Measurements from ENCODE around the gene ZNF282.
"Not testable (repeated sequence)": the region's sequence is repeated elsewhere in the genome, so short reads cannot be mapped to it uniquely, and the experiment has no call there.

ZNF282 gene

DNA sequence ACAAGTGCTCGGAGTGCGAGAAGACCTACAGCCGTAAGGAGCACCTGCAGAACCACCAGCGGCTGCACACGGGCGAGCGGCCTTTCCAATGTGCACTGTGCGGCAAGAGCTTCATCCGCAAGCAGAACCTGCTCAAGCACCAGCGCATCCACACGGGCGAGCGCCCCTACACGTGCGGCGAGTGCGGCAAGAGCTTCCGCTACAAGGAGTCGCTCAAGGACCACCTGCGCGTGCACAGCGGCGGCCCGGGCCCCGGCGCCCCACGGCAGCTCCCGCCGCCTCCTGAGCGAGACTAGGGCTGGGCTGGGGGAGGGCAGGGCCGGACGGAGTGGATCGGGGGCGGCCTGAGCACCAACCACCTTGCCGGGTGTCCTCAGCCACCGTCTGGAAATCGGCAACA is 29.0 kb downstream of the ZNF282 start:
- DNase-seq (ENCODE audit: low spot score) (no peak), FAIRE-seq (no peak)

DNA sequence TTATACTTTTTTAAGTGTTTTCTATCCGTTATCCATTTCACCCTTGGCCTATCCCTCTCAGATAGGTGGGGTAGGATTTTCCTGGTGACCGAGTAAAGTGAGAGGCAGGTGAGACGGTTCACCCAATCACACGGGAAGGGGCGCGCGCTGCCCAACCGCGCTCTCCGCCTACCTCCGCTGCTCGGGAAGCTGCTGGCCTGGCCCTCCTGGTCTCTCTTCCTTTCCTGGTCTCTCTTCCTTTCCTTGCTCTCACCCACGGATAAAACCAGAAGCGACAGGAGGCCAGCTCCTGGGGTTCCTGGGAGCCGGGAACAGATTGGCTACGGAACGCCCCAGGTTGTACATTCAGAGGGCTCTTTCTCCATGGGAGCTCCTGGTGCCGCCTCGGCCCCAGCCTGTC is 29.8 kb downstream of the ZNF282 start:
- FAIRE-seq (no peak), DNase-seq (ENCODE audit: low spot score) (no peak)

DNA sequence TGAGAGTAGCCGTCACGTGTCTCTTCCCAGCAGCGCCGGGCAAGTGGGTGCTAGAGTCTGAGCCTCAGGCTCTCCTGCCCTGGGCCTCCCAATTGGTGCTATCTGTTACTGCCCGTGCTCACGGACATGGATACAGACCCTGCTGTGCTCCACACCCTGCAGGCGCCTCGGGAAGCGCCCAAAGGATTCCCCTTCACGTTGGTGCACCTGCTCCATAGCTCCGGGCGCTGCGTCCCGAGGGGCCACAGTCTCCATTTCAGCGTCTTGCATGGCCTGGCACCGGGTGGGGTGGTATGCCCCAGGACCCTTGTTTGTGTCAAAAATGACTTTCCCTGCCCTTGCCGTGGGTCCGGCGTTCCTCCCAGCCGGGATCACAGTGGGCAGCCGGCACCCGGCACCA is 30.3 kb downstream of the ZNF282 start:
- no peak for DNase-seq (ENCODE audit: low spot score)
- no peak for FAIRE-seq

DNA sequence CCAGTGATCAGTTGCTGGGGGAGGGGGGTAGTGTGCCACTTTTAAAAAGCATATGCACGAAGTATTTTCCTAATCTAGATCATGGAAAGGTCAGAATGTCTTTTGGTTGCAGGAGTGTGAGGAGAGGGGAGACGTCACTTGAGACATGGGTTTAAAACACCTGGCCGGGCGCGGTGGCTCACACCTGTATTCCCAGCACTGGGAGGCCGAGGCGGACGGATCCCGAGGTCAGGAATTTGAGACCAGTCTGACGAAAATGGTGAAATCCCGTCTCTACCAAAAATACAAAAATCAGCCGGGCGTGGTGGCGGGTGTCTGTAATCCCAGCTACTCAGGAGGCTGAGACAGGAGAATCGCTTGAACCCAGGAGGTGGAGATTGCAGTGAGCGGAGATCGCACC is 31.0 kb downstream of the ZNF282 start:
- not testable (repeated sequence) for FAIRE-seq; DNase-seq (ENCODE audit: low spot score)

DNA sequence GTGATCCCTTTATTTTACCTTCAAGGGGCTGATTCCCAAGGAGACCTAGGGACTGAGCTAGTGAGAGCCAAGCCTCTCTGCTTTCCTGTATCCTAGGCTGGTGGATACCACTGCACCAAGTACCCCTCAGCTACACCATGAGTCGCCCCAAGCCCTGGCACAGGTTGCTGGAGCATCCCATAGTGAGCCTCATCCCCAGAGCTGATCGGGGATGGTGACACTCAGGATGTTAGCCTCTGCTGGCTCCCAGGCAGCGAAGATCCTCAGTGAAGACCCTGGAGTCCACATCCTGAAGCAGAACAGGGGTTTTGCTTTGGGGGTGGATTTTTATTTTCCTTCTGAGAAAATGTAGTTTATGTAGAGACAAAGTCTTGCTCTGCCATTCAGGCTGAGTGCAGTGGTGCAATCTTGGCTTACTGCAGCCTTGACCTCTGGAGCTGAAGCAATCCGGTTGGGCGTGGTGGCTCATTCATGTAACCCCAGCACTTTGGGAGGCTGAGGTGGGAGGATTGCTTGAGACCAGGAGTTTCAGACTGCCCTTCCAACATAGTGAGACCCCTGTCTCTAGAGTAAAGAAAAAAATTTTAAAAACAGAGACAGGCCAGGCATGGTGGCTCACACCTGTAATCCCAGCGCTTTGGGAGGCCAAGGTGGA is 31.6 kb downstream of the ZNF282 start:
- FAIRE-seq (no peak), DNase-seq (ENCODE audit: low spot score) (no peak)

DNA sequence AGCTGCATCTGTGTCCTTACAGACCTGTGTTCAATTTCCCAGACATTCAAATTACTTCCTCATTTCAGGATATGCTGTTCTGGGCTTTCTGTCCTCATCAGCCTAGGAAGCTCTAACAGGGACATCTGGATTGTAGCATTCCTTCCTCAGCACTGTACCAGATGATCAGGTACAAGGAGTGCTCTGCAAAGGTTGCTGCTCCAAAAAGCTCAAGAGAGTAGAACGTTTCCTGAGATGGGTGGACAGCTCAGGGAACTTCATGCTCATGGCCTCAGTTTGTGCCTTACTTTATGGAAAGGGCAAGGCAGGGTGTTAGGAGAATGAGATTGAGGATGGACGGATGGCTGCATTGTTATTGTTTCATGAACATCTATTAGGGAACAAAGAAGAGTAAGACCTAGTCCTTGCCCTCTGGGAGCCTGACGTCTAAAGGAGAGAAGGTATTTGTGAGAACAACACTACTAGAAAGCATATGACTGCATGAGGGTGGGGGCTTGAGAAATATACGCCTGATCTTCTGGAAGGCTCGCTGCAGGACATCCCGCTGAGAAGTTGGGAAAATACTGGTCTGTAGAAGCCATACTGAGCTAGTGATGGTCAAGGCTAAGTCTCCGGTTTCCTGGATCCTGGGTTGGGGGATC is 33.6 kb downstream of the ZNF282 start:
- FAIRE-seq (no peak), DNase-seq (ENCODE audit: low spot score) (no peak)

DNA sequence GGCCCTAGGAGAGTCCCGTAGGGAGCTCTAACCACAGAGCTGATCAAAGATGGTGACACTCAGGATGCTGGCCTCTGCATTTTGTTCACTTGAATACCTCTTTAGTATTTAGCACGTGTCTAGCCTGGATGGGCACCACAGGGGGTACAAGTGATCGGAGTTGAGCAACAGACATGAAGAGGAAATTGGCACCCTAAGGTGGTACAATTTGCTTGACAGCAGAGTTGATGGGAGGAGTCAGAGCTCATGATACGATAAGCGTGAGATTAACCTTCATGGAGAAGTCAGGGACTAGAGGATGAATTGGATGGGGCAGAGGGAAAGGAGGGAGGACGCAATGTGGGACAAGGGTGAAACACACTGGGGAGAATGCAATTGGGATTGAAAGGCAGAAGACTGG is 34.2 kb downstream of the ZNF282 start:
- DNase-seq (ENCODE audit: low spot score) (no peak), FAIRE-seq (no peak)

DNA sequence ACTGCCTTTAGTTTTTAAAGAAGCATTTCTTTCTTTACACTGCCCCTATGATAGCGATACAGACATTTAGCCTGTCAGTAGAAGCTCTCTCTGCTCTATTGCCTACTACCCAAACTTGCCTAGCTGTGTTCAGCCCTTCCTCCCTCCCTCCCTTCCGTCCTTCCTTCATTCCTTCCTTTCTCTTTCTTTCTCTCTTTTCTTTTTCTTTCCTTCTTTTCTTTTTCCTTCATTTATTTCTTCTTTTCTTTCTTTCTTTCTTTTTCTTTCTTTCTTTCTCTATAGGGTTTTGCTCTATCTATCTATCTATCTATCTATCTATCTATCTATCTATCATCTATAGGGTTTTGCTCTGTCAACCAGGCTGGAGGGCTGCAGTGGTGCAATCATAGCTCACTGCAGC is 37.0 kb downstream of the ZNF282 start:
- DNase-seq (ENCODE audit: low spot score) = no peak
- FAIRE-seq = no peak

DNA sequence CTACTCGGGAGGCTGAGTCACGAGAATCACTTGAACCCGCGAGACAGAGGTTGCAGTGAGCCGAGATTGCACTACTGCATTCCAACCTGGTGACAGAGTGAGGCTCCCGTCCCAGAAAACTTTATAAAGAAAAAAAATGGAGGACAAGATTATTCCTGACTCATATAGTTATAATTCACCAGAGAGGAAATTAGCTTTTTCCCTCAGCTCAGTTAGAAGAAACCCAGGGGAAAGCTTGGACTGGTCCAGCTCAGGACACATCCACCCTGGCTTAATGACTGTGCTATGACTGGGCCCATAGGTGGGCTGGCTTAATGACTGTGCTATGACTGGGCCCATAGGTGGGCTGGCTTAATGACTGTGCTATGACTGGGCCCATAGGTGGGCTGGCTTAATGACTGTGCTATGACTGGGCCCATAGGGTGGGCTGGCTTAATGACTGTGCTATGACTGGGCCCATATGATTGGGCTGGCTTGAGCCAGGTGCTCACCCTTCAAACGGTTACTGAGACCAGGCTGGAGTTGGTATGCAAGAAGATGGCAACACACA is 38.4 kb downstream of the ZNF282 start:
- DNase-seq (ENCODE audit: low spot score) = peak; percentile 8

DNA sequence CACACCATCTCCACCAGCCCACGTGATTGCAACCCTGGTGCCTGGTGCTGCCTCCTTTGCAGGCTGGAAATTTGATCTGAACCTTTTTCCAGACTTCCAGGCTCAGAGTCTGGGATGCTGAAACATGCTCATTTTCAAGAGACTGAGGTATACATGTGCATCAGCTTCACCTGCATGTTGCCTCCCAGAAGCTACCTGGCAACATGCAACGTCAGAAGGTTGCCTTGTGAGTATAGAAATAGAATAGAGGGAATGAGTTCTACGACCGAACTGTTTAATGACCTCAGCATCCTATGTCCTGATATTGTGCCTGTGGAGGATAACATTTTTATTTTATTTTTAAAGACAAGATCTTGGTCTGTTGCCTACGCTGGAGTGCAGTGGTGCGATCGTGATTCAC is 42.2 kb downstream of the ZNF282 start:
- DNase-seq (ENCODE audit: low spot score) (no peak), FAIRE-seq (no peak)

More for the DNA sequence above, 38.4 kb downstream of the ZNF282 start:
- FAIRE-seq = not testable (repeated sequence)

DNA sequence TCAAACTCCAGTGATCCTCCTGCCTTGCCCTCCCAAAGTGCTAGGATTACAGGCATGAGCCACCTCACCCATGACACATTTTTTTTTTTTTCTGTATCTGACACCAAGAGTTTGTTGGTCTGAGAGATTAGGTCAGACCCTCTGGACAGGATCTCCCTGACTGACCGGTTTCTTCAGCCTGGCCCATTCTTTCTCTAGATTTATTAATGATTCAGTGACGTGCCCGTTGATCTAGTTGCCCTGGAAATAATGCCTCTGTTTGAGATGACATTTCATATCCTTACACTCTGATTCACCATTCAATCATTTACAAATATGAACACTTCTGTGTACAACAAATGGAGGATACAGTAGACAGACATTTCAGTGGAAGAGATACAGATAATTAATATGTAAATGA is 42.7 kb downstream of the ZNF282 start:
- no peak for FAIRE-seq
- no peak for DNase-seq (ENCODE audit: low spot score)

DNA sequence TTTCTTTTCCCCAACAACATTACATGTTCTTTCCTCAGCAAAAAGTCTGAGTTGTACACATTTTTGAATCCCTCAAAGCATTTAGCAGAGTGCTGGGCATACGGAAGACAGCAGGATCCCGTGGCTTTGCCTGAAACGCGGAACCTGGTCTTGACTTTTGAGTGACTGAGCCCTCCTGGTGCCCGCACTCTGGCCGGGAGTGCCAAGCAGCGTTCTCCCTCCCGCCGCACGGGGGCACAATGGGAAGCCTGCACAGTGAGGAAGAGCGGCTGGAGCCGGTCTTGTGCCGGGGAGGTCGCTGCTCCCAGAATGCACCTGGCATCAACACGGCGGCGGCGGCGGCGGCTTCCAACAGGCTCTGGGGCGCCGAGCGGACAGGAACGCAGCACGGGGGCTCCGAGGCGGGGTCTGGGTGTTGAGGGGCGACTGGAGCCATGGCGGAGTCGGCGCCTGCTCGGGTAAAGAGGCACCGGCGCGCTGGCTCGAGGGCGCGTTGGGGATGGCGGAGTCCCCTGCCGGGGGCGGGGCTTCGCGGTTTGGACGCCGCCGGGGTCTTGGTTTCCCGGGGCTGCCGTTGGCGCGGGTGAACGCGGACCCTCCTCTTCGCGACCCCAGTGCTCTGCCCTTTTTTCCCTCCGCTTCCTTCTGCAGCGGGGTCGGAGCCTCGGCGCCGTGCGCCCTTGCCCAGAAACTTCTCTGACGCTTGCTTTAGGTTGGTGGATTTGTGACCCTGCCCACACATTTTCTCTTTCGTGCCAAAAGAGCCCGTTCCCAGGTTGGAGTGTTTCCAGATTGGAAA is 44.2 kb downstream of the ZNF282 start, which contains the start of gene ZNF212:
Gene ZNF212, plus strand, starts transcription at position 307 of the 799 bp plus-strand sequence. Its CDS starts 128 bp downstream, at position 435.
- no peak for FAIRE-seq

DNA sequence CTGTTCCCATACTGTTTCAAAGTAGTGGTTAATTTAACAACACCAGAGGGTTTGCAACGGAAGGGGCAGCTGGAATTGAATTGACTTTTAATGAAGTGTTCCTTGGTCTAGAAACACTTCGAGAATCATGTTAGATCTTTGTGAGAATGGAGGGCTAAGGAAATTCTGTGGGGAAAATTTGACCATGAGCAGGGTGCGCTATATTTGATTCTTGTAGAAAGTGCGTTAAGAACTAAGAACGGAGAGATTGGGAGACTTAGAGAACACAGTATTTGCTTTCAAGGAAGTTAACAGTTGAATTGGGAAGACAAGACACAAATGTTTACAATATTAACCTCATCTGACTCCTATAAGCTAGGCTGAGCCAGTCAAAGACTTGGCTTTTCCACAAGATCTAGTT is 45.3 kb downstream of the ZNF282 start:
- no peak for DNase-seq (ENCODE audit: low spot score)
- FAIRE-seq = no peak

More for the DNA sequence above, 44.2 kb downstream of the ZNF282 start, which contains the start of gene ZNF212:
- DNase-seq (ENCODE audit: low spot score) = peak; percentile 82

DNA sequence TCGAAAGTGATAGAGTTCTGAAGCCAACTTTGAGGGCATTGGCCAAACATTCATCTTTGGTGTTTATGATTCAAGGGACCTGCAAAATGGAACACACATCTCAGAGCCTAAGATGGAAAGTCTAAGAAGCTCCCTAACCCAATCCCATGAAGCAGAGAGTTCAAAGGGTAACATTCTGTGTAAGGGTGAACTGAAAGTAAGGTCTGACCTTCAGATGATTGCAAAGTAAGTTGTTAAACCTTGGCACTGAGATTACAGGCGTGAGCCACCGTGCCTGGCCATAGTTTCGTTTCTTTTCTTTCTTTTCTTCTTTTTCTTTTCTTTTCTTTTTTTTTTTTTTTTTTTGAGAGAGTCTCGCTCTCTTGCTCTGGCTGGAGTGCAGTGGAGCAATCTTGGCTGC is 46.4 kb downstream of the ZNF282 start:
- no peak for DNase-seq (ENCODE audit: low spot score)
- no peak for FAIRE-seq

DNA sequence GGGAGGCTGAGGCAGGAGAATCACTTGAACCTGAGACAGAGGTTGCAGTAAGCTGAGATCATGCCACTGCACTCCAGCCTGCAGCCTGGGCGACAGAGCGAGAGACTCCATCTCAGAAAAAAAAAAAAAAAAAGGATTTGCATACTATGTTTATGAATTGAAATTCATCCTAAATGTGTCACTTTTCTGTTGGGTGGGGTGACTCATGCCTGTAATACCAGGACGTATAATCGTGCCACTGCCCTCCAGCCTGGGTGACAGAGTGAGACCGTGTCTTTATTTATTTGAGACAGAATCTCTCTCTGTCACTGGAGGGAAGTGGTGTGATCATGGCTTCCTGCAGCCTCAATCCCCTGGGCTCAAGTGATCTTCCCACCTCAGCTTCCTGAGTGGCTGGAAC is 49.9 kb downstream of the ZNF282 start:
- DNase-seq (ENCODE audit: low spot score) (no peak), FAIRE-seq (no peak)

DNA sequence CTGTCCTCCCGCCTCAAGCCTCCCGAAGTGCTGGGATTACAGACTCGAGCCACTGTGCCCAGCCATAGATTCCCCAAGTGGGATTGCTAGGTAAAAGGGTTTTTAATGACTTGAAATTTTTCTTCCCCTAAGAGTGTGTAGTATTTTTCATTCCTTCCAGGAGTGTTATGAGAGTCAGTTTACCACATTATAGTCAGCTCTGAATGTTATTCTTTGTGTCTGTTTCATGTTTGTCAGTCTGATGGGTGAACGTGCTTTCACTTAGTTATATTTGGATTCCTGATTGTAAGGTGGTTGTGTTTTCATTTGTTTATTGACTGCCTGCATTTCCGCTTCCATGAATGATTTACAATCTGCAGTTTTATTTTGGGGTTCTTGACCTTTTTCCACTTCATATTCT is 50.4 kb downstream of the ZNF282 start:
- FAIRE-seq = no peak
- no peak for DNase-seq (ENCODE audit: low spot score)

DNA sequence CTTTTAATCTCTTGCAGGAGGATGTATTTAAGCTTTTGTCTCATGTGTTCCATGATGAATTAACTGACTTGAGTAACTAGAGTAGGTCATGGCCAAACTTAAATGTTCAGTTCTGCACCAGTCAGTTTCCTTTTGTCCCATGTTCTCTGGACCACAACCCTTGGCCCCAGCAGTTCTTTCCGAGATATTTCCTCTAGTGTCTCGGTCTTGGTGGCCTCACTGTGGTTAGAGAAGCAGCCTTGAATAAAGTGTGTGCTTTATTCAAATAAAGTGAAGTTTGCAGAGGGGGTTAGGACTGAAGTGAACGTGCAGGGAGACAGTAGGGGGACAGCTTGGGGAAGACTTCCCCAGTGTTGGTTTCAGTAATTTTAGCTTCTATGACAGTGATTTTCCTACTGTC is 53.4 kb downstream of the ZNF282 start:
- FAIRE-seq = no peak
- DNase-seq (ENCODE audit: low spot score) = no peak

DNA sequence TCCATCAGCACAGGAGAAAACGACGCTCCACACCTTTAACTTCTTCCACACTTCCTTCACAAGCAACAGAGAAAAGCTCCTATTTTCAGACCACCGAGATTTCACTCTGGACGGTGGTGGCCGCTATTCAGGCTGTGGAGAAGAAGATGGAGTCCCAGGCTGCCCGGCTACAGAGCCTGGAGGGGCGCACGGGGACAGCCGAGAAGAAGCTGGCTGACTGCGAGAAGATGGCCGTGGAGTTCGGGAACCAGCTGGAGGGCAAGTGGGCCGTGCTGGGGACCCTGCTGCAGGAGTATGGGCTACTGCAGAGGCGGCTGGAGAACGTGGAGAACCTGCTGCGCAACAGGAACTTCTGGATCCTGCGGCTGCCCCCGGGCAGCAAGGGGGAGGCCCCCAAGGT is 54.8 kb downstream of the ZNF282 start:
- not testable (repeated sequence) for FAIRE-seq; DNase-seq (ENCODE audit: low spot score)

DNA sequence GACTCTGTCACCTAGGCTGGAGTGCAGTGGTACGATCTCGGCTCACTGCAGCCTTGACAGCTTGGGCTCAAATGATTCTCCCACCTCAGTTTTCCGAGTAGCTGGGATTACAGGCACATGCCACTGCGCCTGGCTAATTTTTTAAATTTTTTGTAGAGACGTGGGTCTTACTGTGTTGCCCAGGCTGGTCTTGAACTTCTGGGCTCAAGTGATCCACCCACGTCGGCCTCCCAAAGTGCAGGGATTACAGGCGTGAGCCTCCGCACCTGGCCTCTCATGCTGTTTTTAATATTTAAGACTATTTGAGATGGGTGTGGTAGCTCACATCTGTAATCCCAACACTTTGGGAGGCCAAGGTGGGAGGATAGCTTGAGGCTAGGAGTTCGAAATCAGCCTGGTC is 56.2 kb downstream of the ZNF282 start:
- DNase-seq (ENCODE audit: low spot score); FAIRE-seq: not testable (repeated sequence)

DNA sequence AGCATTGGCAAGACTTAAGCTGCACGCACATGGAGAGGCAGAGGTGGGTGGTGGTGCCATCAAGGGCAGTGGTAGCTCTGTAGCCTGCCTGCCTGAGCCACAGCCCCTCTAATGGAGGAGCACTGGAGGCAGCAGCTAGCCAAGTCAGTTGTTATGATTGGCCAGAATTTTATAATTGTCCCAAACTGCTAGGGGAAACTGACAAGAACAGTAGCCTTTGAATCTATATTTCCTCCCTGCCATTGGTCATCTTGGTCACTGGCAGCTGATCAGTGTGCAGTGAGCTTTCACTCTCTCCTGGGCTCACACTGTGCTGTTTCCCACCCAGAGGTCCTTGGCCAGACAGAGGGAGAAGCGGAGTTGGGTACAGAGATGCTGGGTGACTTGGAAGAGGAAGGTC is 57.0 kb downstream of the ZNF282 start:
- no peak for FAIRE-seq
- DNase-seq (ENCODE audit: low spot score) = no peak

DNA sequence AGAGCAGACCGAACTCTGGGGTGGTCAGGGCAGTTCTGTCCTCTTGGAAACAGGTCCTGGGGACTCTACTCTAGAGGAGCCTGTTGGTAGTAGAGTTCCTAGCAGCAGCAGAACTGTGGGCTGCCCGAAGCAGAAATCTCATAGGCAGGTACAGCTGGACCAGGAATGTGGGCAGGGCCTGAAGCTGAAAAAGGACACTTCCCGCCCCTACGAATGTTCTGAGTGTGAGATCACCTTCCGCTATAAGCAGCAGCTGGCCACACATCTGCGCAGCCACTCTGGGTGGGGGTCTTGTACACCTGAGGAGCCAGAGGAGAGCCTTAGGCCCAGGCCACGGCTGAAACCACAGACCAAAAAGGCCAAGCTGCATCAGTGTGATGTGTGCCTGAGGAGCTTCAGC is 58.3 kb downstream of the ZNF282 start:
- FAIRE-seq (no peak), DNase-seq (ENCODE audit: low spot score) (no peak)
